Measurements from ENCODE around the gene SLC35F3. TPM values are rescaled to one million over a fixed set of nuclear protein-coding genes. Genes with fewer than 3 reads are reported as not detected.
A peak's percentile ranks its signal among the peaks of the same experiment; 100 is the strongest.

Gene SLC35F3
- total RNA-seq, 1 donor from 2014 or later = 0.08 TPM

DNA sequence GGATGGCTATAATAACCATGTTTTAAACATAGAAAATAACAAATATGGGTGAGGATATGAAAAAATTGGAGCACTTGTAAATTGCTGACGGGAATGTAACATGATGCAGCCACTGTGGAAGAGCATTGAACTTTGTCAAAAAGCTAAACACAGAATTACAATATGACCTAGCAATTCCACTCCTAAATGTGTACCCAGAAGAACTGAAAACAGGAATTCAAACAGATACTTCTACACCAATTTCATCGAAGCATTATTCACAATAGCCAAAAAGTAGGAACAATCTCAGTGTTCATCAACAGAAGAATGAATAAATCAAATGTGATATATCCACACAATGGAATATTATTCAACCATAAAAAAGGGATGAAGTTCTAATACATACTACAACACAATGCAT lies 436.1 kb downstream of the SLC35F3 start:
- ATAC-seq = no peak

DNA sequence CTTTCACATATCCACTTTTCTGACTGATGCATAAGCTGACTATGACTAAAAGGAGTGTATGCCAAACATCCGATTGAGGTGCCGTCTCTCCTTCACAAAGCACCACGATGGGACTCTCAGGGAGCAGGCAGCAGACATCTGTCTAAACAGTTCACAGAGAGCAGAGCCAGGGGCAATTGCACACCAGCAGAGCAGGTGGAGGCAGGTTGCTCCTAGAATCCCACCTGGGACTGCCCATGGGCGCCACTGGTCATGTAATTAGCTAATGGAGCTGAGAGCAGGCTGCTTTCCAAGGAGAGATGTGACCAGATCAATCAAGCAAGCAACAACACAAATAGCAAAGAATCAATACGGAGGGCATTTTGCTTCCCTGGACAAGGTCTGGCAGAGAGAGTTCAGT lies 438.3 kb downstream of the SLC35F3 start:
- ATAC-seq (no peak), DNase-seq (ENCODE audit: low spot score) (no peak)

More for the DNA sequence above, 436.1 kb downstream of the SLC35F3 start:
- no peak for DNase-seq (ENCODE audit: low spot score)

GRCh38 chr1:234345237-234345636 lies 440.8 kb downstream of the SLC35F3 start:
- ATAC-seq = no peak
- no peak for DNase-seq (ENCODE audit: low spot score)

DNA sequence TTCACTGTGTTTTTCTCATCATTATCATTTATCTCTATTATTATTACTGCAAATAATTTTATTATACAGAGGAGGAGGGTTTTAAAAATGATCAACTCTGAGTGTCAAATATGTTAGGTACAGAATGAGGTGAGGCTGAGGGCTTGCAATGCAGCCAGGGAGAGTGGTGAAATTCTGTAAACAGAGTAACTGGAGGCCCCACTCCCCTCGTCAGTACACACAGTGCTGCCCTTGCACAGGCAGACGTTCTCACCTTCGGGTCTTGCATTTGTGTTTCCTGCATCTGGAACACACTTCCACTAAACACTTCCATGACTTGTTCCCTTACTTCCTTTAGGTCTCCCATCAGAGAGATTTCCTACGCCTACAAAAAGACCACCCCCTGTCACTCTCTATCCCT lies 444.5 kb downstream of the SLC35F3 start:
- ATAC-seq = no peak
- DNase-seq (ENCODE audit: low spot score) = no peak

DNA sequence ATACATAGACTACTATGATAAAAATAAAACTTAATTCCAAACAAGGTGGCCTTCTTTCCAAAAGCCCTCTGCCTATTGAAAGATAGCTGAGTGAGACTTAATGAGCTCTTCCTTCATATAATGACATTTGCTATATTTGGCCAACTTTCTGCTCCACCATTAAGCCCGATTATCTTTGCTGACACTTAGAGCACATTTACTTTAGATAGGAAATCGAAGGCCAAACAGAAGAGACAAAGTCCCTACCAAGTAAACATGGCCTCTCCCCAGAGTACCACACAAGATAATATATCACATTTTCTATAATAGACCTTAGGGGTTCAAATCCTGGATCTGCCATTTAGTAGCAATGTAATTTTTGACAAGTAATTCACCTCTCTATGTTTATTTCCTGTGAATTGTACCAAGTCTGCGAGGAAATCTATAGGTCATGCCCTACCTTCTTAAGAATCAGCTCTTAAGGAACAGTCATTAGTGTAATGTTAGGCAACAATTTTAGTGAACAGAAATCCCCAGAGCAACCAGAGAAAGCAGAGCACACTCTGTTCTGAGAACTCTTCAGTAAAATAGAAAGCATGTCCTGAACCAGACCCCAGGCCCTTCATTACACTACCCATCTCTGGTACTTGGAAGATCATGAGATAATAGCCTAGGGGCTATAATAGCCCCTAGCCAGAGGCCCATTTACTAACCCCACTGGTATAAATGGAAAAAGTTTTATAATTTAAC lies 451.5 kb downstream of the SLC35F3 start:
- DNase-seq (ENCODE audit: low spot score) (no peak), ATAC-seq (no peak)

GRCh38 chr1:234356615-234357269 lies 452.3 kb downstream of the SLC35F3 start:
- ATAC-seq (peak; percentile 84), DNase-seq (ENCODE audit: low spot score) (peak; percentile 64)

GRCh38 chr1:234357831-234358230 lies 453.4 kb downstream of the SLC35F3 start:
- ATAC-seq = no peak
- no peak for DNase-seq (ENCODE audit: low spot score)

DNA sequence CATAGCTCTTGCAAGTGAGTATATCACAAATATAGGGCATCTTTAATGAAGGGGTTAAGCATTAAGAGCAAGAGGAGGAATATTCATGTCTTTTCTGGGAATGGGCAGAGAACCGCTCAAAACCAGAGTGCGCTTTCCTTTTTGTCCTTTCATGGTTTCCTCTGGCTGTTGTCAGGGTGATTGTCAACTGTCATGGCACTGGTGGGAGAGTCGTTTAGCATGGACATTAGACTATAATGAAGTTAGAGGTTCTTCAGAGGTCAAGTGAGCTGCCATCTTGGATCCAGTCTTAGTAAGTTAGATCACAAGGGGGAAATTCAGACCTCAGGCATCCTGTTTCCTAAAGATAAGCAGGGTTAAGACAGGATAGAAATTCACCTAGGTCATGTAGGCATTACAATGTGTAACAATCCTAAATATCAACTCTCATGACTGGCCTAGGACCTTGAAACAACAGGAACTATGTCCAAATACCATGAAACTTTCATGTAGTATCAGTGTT lies 456.7 kb downstream of the SLC35F3 start:
- DNase-seq (ENCODE audit: low spot score) (no peak), ATAC-seq (no peak)

DNA sequence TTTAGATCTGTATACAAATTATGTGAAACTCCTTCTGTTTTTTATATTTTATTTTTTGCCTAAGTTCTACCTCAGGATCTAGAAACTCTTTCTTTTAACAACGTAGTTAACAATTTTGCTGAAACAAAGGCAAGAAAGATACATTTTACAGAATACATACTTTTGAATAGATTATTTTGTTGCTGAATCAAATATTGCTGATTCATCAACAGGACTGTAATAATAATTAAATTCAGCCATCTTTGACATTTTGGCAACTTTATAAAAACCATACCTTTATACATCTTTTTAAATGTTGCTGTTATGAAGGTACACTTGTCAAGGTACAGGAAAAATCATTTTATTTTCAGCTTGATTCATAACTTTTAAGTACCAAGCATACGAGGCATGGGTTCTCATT lies 458.1 kb downstream of the SLC35F3 start:
- no peak for DNase-seq (ENCODE audit: low spot score)
- no peak for ATAC-seq

- no peak for DNase-seq (ENCODE audit: low spot score)
- ATAC-seq = no peak
These were observed 464.0 kb downstream of the SLC35F3 start for GRCh38 chr1:234368320-234369032.

DNA sequence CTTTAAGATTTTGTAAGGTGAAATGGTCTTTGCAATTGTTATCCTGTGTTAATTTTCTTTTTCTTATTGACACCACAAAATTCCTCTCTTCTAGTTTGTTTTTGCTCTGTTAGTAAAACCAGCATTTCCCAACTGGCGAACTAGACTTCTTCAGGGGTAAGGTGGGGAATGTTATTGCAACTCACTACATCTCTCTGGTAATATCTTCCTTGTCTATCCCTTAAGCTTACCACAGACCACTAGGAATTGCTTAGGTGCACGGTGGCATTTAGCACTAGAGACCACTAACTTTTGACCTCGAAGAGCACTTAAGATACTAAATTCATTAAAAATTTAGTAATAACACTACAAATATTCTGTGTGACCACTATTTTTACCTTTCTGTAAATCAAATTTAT lies 464.6 kb downstream of the SLC35F3 start:
- no peak for ATAC-seq
- no peak for DNase-seq (ENCODE audit: low spot score)

- DNase-seq (ENCODE audit: low spot score) (no peak), ATAC-seq (no peak)
These were observed 465.3 kb downstream of the SLC35F3 start for GRCh38 chr1:234369784-234370183.

- DNase-seq (ENCODE audit: low spot score) = no peak
- peak; percentile 24 for ATAC-seq
These were observed 466.9 kb downstream of the SLC35F3 start for GRCh38 chr1:234371414-234371813.

GRCh38 chr1:234372011-234372757 lies 467.7 kb downstream of the SLC35F3 start:
- DNase-seq (ENCODE audit: low spot score) = no peak
- no peak for ATAC-seq

GRCh38 chr1:234373064-234373958 lies 468.8 kb downstream of the SLC35F3 start, which contains the start of gene COA6:
Gene COA6, plus strand, starts transcription at chr1:234373456. Its CDS starts 11 bp downstream, at chr1:234373467.
- ATAC-seq (peak; percentile 94), DNase-seq (ENCODE audit: low spot score) (peak; percentile 88)

DNA sequence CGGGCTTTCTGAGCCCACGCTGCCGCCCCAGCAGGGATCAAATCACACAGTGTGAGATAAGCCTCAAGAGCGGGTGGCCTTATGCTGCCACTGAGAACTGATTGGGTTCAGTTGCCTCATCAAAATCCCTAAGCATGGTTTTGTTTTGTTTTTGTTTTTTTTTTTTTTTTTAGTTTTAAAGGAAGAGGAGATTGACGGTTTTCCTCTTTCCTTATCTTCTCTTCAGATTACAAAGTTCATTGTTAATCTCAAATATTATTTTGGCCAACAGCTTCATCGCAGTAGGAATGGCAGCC lies 469.4 kb downstream of the SLC35F3 start:
- ATAC-seq (no peak), DNase-seq (ENCODE audit: low spot score) (no peak)

All from left lobe of liver (tissue), 2 donors.